ENCODE data around the gene GALNT2. TPM values are rescaled to one million over a fixed set of nuclear protein-coding genes. Genes with fewer than 3 reads are reported as not detected.

Gene GALNT2
- total and polyA plus RNA-seq, 2 of the 13 experiments (the other 11 are each of a cell fraction or from before 2014, with no cell fraction given), result 39.3 to 39.6 TPM

DNA sequence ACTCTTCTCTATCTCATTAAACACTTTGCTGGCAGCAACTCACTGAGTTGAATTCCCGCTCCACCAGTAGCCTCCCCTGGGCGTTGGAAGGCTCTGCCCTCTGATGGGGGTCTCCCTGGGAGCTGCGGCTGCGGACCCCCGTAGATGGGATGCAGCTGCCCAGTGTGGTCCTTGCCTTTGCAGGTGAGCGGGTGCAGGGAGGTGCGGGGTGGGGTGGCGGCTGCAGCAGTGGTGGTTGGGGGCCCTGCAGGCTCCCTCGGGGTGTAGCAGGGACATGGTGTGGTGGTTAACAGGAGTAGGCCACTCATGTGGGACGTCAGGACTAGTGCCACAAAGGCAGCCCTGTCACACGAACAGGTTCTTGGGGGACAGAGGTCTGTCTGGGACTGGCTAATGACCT is 42.0 kb downstream of the GALNT2 start (continued):
- TF ChIP-seq, protein P1, sequence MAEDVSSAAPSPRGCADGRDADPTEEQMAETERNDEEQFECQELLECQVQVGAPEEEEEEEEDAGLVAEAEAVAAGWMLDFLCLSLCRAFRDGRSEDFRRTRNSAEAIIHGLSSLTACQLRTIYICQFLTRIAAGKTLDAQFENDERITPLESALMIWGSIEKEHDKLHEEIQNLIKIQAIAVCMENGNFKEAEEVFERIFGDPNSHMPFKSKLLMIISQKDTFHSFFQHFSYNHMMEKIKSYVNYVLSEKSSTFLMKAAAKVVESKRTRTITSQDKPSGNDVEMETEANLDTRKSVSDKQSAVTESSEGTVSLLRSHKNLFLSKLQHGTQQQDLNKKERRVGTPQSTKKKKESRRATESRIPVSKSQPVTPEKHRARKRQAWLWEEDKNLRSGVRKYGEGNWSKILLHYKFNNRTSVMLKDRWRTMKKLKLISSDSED (CRISPR knock-in tag; IDR thresholded peaks at IDR 0.05), result no peak

DNA sequence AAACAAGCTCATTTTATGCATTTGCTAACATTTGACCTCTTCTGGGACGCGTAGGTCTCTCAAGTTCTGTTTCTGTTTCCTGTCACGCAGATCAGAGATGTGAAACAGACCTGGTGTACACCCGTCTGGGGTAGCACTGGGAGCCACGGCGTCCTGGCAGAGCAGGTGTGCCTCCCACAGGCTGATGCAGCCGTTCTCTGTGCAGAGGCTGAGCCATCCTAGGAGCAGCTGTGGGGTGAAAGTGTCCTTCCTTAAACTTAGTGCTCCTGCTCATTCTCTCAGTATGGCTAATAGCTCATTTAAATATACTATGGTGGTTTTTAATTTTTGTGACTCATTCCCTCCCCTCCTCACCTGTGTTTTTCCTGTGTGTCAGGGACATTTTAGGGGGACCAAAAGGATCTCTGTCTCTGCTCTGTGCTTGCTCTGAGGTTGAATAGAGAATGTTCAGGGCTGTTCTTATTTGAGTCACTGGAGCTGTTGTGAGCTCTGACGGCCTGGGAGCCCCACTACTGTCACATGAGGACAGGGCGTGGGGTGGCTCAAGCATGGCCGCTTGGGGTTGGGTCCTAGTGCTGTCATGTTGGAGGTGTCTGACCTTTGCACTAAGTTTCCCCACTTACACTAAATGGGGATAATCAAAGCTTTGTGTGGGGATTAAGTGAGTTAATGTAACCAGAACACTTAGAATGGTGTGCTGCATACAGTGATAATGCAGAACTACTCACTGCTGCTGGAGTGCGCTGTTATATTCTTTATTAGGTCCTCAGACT is 43.0 kb downstream of the GALNT2 start:
- ATAC-seq, result peak; percentile 40
- TF ChIP-seq ZNF235 (CRISPR knock-in tag; IDR thresholded peaks at IDR 0.05; ENCODE audit: borderline replicate concordance) (no peak), NFYC (CRISPR knock-in tag; IDR thresholded peaks at IDR 0.05) (no peak), ZNF629 (CRISPR knock-in tag; conservative IDR thresholded peaks at IDR 0.05) (peak; percentile 43), ZFP62 (CRISPR knock-in tag; IDR thresholded peaks at IDR 0.05) (no peak), HIVEP1 (CRISPR knock-in tag; IDR thresholded peaks at IDR 0.05) (no peak), ZNF850 (CRISPR knock-in tag; conservative IDR thresholded peaks at IDR 0.05) (no peak), ZNF776 (CRISPR knock-in tag; IDR thresholded peaks at IDR 0.05) (no peak), PAF1 (CRISPR knock-in tag; IDR thresholded peaks at IDR 0.05) (no peak), SP1 (IDR thresholded peaks at IDR 0.05) (no peak), SP1 (CRISPR knock-in tag; IDR thresholded peaks at IDR 0.05) (no peak), ZNF883 (CRISPR knock-in tag; IDR thresholded peaks at IDR 0.05; ENCODE audit: not compliant biosample characterization) (no peak), FOSL2 (CRISPR knock-in tag; IDR thresholded peaks at IDR 0.05) (no peak), ZNF44 (CRISPR knock-in tag; IDR thresholded peaks at IDR 0.05) (no peak), RBFOX2 (IDR thresholded peaks at IDR 0.05; ENCODE audit: low read depth, low read length) (no peak)
- TF ChIP-seq, protein P2, sequence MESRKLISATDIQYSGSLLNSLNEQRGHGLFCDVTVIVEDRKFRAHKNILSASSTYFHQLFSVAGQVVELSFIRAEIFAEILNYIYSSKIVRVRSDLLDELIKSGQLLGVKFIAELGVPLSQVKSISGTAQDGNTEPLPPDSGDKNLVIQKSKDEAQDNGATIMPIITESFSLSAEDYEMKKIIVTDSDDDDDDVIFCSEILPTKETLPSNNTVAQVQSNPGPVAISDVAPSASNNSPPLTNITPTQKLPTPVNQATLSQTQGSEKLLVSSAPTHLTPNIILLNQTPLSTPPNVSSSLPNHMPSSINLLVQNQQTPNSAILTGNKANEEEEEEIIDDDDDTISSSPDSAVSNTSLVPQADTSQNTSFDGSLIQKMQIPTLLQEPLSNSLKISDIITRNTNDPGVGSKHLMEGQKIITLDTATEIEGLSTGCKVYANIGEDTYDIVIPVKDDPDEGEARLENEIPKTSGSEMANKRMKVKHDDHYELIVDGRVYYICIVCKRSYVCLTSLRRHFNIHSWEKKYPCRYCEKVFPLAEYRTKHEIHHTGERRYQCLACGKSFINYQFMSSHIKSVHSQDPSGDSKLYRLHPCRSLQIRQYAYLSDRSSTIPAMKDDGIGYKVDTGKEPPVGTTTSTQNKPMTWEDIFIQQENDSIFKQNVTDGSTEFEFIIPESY (CRISPR knock-in tag; IDR thresholded peaks at IDR 0.05), result peak; percentile 38; the same call in 1 of the 2 replicates
- TF ChIP-seq, protein P3, sequence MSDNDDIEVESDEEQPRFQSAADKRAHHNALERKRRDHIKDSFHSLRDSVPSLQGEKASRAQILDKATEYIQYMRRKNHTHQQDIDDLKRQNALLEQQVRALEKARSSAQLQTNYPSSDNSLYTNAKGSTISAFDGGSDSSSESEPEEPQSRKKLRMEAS (IDR thresholded peaks at IDR 0.05), result 0 out of 2 replicates have a peak, but pooled peaks have one; percentile 38
- TF ChIP-seq, protein P4, sequence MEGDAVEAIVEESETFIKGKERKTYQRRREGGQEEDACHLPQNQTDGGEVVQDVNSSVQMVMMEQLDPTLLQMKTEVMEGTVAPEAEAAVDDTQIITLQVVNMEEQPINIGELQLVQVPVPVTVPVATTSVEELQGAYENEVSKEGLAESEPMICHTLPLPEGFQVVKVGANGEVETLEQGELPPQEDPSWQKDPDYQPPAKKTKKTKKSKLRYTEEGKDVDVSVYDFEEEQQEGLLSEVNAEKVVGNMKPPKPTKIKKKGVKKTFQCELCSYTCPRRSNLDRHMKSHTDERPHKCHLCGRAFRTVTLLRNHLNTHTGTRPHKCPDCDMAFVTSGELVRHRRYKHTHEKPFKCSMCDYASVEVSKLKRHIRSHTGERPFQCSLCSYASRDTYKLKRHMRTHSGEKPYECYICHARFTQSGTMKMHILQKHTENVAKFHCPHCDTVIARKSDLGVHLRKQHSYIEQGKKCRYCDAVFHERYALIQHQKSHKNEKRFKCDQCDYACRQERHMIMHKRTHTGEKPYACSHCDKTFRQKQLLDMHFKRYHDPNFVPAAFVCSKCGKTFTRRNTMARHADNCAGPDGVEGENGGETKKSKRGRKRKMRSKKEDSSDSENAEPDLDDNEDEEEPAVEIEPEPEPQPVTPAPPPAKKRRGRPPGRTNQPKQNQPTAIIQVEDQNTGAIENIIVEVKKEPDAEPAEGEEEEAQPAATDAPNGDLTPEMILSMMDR (CRISPR knock-in tag; IDR thresholded peaks at IDR 0.05), result peak; percentile 8

More for the DNA sequence above, 43.0 kb downstream of the GALNT2 start:
- Histone ChIP-seq H4K20me1 (ENCODE audit: insufficient read depth, low read length) (peaks cover 1% of the 10 kb centered on the region; the same call in 1 of the 2 replicates), H2AFZ (ENCODE audit: low read length) (no peak overlapping the region), H3K9ac (ENCODE audit: insufficient read depth, low read depth, low read length) (no peak overlapping the region), H3K4me3 (replicated peaks in 1 of 3; ENCODE audit: insufficient read depth in 1 of 3, low read depth in 2 of 3, low read length in 3 of 3) (no peak overlapping the region), H3K79me2 (ENCODE audit: insufficient read depth, low read length) (peaks cover 63% of the 10 kb centered on the region), H3K27ac (ENCODE audit: extremely low read length, insufficient read depth, low read length) (no peak overlapping the region), H3K9me3 (ENCODE audit: low read length) (no peaks in the 10 kb centered on the region), H3K4me1 (ENCODE audit: insufficient read depth, low read length) (peaks cover 91% of the 10 kb centered on the region), H3K4me2 (ENCODE audit: low read depth, low read length) (peak overlapping the region; percentile 18), H3K27me3 (ENCODE audit: control insufficient read depth in 1 of 2, insufficient read depth in 2 of 2, low read length in 2 of 2) (no peaks in the 10 kb centered on the region), H3K36me3 (replicated peaks in 1 of 2; ENCODE audit: control insufficient read depth in 1 of 2, insufficient read depth in 2 of 2, low read length in 2 of 2) (peaks cover 0 to 3% of the 10 kb centered on the region in 2 experiments; a peak in 3 of 5 replicates)
- FAIRE-seq, result no peak
- ChIA-PET POLR2A (no interaction called here), CTCF (ENCODE audit: low intra/inter-chr PET ratio, low total read pairs) (no interaction called here)
- DNase-seq (ENCODE audit: low spot score), result peak; percentile 32
- in situ Hi-C loops (cut with HindIII; ENCODE audit: extremely low pct_ligation_motif_present, low pct_unique_long_range_greater_than_20kb) (no loop called here), intact Hi-C loops (cut with micrococcal nuclease; ENCODE audit: unreplicated experiment) (no loop called here)
- WGBS (ENCODE audit: low lambda C conversion rate), result 60% methylated on average over 10 of the region's 11 CpGs
- no TSS peak for BruUV-seq (replicated peaks)

Data from HepG2 (cell line).